8988T (cell line): Measurements from ENCODE around the gene MZF1.

Experiments used
- DNase-seq: peaks from one replicate; pipeline ENCODE4 v3.0.0; 2011

MZF1 gene

DNA sequence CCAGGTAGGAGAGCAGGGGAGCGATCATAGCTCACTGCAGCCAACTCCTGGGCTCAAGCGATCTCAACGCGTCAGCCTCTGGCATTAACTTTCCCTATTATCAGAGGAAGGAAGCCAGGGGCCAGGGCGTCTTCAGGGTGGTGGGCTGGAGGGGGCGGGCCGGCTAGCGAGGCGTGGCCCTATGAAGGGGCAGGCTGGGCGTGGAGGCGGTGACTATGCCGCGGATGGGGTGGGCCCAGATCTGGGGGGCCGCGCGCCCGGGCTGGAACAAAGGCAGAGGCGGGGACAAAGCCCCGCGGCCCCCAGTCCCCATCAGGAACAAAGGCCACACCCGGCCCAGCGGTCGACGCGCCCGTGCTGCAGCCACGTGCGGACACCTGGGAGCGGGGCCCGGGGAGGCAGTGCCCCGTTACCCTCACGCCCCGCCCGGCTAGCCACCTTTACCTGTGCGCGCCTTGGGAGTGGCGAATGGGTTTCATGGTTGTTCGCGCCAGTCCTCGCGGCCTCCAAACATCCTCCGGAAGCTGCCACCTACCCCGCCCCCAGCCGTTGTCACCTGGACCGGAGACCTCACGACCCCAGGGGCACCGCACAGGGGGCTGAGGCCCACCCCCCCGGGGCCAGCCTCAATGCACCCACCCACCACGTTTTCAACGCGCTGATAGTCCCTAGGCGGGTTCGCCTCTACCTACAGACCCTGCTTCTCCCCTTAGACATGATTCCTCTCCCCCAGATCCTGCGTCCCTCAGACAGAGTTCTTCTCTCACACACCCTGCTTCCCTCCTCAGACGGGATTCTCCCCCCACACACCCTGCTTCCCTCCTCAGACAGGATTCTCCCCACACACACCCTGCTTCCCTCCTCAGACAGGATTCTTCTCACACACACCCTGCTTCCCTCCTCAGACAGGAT lies 34.6 kb downstream of the MZF1 start:
- no peak for DNase-seq

- no peak for DNase-seq
These were observed 36.0 kb downstream of the MZF1 start for GRCh38 chr19:58536852-58537798.

DNA sequence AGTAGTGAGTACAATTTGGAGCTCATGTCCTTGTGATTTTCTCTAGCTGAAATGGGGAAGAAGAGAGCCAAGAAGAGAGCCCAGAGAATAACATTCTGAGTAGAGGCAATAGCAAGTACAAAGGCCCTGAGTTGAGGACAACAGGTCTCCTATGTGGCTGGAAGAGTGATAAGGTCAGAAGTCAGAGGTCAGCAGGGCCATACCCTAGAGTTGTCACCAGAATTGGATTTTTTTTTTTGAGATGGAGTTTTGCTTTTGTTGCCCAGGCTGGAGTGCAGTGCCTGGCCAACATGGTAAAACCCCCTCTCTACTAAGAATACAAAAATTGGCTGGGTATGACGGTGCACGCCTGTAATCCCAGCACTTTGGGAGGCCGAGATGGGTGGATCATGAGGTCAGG lies 37.3 kb downstream of the MZF1 start:
- DNase-seq, result no peak

GRCh38 chr19:58531034-58531840 lies 41.9 kb downstream of the MZF1 start:
- no peak for DNase-seq

DNA sequence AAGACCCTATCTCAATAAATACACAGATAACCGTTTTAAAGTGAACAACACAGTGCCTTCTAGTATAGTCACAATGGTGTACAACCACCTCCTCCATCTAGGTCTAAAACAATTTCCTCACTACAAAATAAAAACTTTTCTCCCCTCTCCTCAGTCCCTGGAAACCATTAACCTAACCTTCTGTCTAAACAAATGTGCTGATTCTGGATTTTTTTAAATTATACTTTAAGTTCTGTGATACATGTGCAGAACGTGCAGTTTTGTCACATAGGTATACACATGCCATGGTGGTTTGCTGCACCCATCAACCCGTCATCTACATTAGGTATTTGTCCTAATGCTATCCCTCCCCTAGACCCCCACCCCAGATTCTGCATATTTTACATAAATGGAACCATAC lies 43.7 kb downstream of the MZF1 start:
- no peak for DNase-seq

- no peak for DNase-seq
These were observed 50.4 kb downstream of the MZF1 start for GRCh38 chr19:58522709-58523108.

DNA sequence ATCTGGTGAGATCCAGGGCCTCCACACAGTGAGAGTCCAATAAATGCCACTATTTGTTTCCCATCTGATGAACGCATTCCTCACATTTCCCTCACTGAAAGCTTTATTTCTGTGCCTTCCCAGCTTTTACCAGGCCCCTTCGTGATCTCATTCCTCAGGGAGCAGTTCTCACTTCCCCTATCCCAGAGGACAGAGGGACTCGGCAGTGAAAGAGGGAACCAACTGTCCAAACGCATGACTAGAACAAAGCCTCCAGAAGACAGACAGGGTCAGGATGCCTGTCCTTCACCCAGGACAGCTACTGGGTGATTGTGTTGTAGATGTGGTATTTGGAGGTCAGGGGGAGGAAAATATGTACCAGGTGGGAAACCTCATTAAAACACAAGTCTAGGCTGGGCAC lies 51.5 kb downstream of the MZF1 start:
- DNase-seq, result no peak

GRCh38 chr19:58520257-58520599 lies 52.9 kb downstream of the MZF1 start:
- no peak for DNase-seq

DNA sequence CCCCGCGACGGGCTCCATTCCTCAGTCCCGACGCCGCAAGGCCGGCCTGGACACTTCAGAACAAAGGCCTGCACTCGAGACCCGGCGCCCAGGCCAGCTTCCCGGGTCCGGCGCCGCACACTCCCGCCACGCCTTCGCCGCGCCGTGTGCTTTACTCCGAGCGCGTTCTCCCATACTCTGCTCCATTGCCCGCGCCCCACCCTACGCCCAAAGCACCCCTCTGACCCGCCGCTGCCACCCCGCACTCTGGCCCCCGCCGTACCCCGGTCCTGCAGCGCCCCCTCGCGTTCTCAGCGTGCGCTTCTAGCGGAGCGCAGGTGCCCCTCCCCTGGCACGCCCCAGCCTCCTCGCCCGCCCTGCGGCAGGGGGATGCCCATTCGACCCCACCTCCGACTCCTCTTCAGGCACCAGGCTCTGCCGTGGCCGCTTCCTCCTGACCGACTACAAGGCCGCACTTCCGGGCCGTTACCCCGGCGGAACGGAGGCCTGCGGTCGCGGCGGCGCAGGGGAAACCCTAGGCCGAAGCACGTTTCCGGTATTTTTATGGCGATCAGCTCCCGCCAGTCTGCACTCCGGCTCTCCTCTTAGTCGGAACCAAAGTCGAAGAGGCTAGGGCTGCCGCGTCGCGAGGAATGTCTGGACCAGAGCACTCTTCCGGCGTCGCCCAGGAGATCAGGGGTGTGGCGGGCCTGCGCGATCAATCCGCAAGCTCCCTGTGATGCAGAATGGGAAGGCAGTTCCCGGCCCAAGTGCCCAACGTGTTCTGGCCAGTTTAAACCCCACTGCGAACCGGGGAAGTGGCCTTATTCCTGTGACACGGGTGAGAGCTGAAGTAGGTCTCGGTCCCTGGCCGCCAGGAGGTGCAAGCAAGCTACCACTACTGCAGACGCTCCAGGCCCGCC lies 53.5 kb downstream of the MZF1 start, which contains the start of gene ZBTB45:
ZBTB45 (minus strand) TSS at position 456 of the 902 bp plus-strand sequence. CDS start 2,137 bp downstream, outside the sequence.
- peak; percentile 77 for DNase-seq

GRCh38 chr19:58519087-58519354 lies 54.1 kb downstream of the MZF1 start:
- peak; percentile 84 for DNase-seq

- no peak for DNase-seq
These were observed 54.7 kb downstream of the MZF1 start for GRCh38 chr19:58518256-58519086.

DNA sequence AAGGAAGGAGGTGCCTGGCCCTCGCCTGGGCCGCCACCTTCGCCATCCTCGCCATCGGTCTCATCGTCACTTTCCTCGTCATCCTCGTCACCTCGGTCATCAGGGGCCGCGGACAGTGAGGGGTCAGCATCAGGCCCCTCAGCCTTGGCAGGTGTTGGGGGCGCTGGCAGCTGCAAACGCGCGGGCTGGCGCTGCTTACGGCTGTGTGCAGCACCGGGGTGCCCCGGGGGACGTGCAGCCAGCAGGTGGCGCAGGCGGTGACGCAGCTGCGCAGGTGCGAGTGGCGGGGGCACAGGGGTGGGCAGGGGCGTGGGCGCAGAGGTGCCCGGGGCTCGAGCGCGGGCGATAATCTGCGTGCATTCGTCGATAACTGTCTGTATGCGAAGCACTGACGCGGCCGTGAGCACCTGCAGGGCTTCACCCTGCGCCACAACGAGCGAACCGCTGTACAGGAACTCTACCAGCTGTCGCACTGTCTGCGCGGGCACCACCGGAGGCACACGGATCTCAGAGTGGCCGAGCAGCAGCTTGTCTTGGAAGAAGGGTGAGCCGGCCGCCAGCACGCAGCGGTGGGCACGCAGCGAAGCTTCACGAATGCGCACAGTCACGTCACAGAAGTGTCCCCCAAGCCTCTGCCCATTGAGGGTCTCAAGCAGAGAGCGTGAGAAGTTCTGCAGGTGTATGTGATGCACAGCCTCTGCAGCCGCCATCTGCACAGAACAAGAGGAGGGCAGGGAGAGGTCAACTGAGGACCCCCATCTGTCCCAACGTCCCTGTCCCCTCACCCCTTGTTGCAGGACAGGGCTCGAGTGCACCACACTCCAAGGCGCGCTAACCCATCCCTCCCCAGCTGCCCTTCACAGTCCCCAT lies 55.9 kb downstream of the MZF1 start:
- DNase-seq, result no peak

GRCh38 chr19:58516246-58516836 lies 56.8 kb downstream of the MZF1 start:
- DNase-seq, result no peak

DNA sequence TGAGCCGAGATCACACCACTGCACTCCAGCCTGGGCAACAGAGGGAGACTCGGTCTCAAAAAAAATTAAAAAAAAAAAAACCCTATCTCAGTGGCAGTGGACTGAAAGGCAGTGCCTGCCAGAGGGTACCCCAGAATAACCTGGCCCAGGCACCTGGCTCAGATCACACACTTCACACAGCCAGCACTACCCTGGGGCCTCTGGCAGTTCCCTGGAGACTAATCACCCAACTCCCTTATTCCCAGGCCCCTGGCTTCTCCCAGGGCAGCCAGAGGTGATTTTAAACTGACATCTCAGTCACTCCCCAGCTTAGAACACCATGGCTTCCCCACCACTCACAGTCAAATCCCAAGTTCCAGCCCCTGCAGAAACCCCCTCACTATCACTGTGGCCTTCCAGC lies 57.9 kb downstream of the MZF1 start:
- DNase-seq, result no peak

- no peak for DNase-seq
These were observed 58.5 kb downstream of the MZF1 start for GRCh38 chr19:58514564-58515022.

- peak; percentile 59 for DNase-seq
These were observed 59.2 kb downstream of the MZF1 start for GRCh38 chr19:58513694-58514563.

DNA sequence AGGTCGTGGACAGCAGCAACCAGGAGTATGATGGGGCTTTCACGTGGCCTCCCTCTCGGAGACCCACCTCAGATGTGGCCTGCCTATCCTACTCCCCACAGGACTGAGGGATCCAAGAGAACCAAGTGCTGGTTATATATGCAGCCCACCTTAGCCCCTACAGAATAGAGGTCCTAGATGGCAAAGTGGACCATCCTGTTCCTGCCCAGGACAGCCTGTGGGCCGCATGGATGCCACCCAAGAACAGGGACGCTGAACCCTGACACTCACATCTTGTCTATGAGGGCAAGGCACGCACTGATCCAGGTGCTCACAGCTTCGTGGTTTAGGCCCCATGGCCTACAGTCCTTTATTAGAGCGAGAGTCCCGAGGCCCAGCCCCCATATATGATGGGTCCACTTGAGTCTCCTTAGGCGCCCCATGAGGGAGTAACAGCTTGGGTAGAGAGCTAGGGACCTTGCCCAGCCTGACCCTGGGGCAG lies 59.9 kb downstream of the MZF1 start:
- no peak for DNase-seq
